Keratinocyte (primary cell): ENCODE data around the gene CHEK2.

Experiments used
- CTCF ChIP-seq, 3 experiments: IDR thresholded peaks in 1 of 3; conservative IDR thresholded peaks in 1 of 3; optimal IDR thresholded peaks in 1 of 3; 2 replicates in 2 of 3; 3 replicates in 1 of 3; pipeline versions ENCODE3 to v1.5.1; 2011; ENCODE audit warnings: low read length in 3 of 3, mild to moderate bottlenecking in 3 of 3, moderate library complexity in 2 of 3, control low read depth in 1 of 3, inconsistent platforms in 1 of 3; ENCODE audit not compliant: insufficient read depth in 2 of 3; ENCODE audit errors: extremely low read depth in 1 of 3
- EZH2 ChIP-seq: IDR thresholded peaks from one replicate; pipeline ENCODE4 v1.6.1; 2012; ENCODE audit warnings: inconsistent platforms, mild to moderate bottlenecking, low read length, moderate library complexity

GRCh38 chr22:28706845-28707244 is 34.8 kb downstream of the CHEK2 start:
- TF ChIP-seq CTCF (optimal IDR thresholded peaks at IDR 0.05 in 1 of 3, IDR thresholded peaks at IDR 0.05 in 1 of 3, conservative IDR thresholded peaks at IDR 0.05 in 1 of 3; ENCODE audit: extremely low read depth in 1 of 3, insufficient read depth in 2 of 3, low read length in 3 of 3) = no peak
- no peak for TF ChIP-seq EZH2
